ENCODE measurements around the gene ACTN3. TPM values are rescaled to one million over a fixed set of nuclear protein-coding genes. Genes with fewer than 3 reads are reported as not detected.

The ACTN3 gene
- total and polyA plus RNA-seq, 3 donors from 2014 or later: 1.7 to 6.8 (median 4.0) TPM

DNA sequence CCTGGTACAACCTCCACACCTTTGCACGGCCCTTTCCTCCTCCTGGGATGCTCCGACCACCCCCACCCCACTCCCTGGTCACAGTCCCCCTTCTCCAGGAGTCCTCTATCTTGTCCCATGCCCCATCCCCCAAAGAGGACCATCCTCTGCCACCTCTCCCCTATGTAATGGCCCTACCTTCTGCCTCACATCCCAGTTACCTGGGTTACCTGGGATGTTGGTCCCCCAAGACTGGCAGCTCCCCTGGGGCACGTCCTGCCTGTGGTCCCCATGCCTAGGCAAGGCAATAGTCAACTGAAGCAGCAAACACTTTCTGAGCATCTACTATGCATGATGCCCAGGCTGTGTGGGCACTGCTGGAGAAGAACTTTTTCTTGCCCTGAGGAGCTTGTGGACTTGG is 8.7 kb downstream of the ACTN3 start:
- no peak for DNase-seq
- TF ChIP-seq CTCF (IDR thresholded peaks at IDR 0.05) (no peak), POLR2A (IDR thresholded peaks at IDR 0.05) (no peak)
- intact Hi-C loops (cut with DNase I; ENCODE audit: low total_unique reads): no loop called here
- H3K9me3 ChIP-seq: no peaks in the 10 kb centered on the region
- H3K4me3 ChIP-seq: no peak overlapping the region
- H3K27ac ChIP-seq: no peak overlapping the region
- no peaks in the 10 kb centered on the region for H3K27me3 ChIP-seq
- H3K4me1 ChIP-seq: peaks cover 7% of the 10 kb centered on the region
- H3K36me3 ChIP-seq (ENCODE audit: low read depth, missing control alignments): no peaks in the 10 kb centered on the region
- WGBS, 2 donors: 79 to 84% methylated on average over 3 of the region's 3 CpGs

- 89 to 90% methylated on average over 6 to 7 of the region's 7 CpGs for WGBS, 2 donors
- TF ChIP-seq POLR2A (IDR thresholded peaks at IDR 0.05): no peak
- TF ChIP-seq CTCF (IDR thresholded peaks at IDR 0.05): no peak
- Histone ChIP-seq H3K9me3 (no peaks in the 10 kb centered on the region), H3K27me3 (no peaks in the 10 kb centered on the region), H3K4me1 (peaks cover 7% of the 10 kb centered on the region), H3K4me3 (no peak overlapping the region), H3K27ac (no peak overlapping the region), H3K36me3 (ENCODE audit: low read depth, missing control alignments) (no peaks in the 10 kb centered on the region)
- DNase-seq: no peak
- intact Hi-C loops (cut with DNase I; ENCODE audit: low total_unique reads): no loop called here
These were observed 9.4 kb downstream of the ACTN3 start for GRCh38 chr11:66556086-66556485.

GRCh38 chr11:66557733-66558326 is 11.1 kb downstream of the ACTN3 start:
- Histone ChIP-seq H3K27me3 (no peaks in the 10 kb centered on the region), H3K9me3 (no peaks in the 10 kb centered on the region), H3K4me3 (no peak overlapping the region), H3K27ac (no peak overlapping the region), H3K4me1 (peaks cover 7% of the 10 kb centered on the region), H3K36me3 (ENCODE audit: low read depth, missing control alignments) (no peaks in the 10 kb centered on the region)
- no peak for DNase-seq
- intact Hi-C loops (cut with DNase I; ENCODE audit: low total_unique reads): no loop called here
- no peak for TF ChIP-seq POLR2A (IDR thresholded peaks at IDR 0.05)
- no peak for TF ChIP-seq CTCF (IDR thresholded peaks at IDR 0.05)
- WGBS, 2 donors: 93 to 96% methylated on average over 12 to 24 of the region's 24 CpGs

DNA sequence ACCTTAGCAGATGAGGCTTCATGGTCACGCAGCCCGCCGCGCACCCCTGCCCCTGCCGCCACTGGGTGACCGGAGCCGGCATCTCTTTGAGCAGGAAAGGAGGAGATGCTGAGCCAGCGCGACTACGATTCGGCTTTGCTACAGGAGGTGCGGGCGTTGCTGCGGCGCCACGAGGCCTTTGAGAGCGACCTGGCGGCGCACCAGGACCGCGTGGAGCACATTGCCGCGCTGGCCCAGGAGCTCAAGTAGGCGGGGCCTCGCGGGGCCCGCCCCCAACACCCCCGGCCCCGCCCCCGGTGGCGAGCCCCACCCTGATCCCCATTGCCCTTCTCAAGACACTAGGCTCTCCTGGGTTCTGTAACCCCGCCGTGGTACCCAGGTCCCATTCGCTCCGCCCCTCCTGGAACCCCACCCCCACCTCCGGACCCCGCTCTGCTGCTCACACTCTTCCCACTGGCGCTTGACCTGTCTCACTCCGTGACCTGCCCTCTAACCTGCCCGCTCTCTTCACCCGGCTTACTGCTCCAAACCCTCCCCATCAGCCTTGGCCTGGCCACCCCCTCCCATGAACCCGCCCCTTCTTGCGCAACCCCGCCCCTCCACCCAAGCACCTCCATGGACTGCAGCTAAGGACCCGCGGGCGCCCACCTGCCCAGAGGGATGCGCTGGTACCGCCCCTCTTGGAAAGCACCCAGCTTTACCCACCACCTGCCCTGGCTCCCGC is 12.6 kb downstream of the ACTN3 start:
- peak; percentile 49 for DNase-seq
- no peaks in the 10 kb centered on the region for H3K36me3 ChIP-seq (ENCODE audit: low read depth, missing control alignments)
- no peaks in the 10 kb centered on the region for H3K9me3 ChIP-seq
- H3K4me3 ChIP-seq: peak overlapping the region in 1 of 2 donors; percentile 38
- no peak overlapping the region for H3K27ac ChIP-seq
- intact Hi-C loops (cut with DNase I; ENCODE audit: low total_unique reads): no loop called here
- peaks cover 7% of the 10 kb centered on the region for H3K4me1 ChIP-seq
- WGBS, 2 donors: 11 to 13% methylated on average over 16 to 49 of the region's 50 CpGs
- TF ChIP-seq CTCF (IDR thresholded peaks at IDR 0.05) (no peak), POLR2A (IDR thresholded peaks at IDR 0.05) (no peak)
- H3K27me3 ChIP-seq: no peaks in the 10 kb centered on the region

All from testis (tissue), 3 donors.